Neural cell (in vitro differentiated cells): ENCODE data around the gene ASPDH.

ENCODE experiments used
- EP300 ChIP-seq: fragments of 450-650 bp; conservative IDR thresholded peaks from 2 replicates; pipeline ENCODE4 v1.6.1; 2014; ENCODE audit warnings: antibody characterized with exemption, mild to moderate bottlenecking, moderate library complexity; ENCODE audit not compliant: poor library complexity, severe bottlenecking
- EZH2 ChIP-seq: fragments of 200-600, 300-800 bp; shearing (Covaris generic), sonication (generic); IDR thresholded peaks from 2 replicates; pipeline ENCODE4 v1.6.1; 2014; ENCODE audit warnings: antibody characterized with exemption, low read length, borderline replicate concordance, mild to moderate bottlenecking; ENCODE audit not compliant: insufficient read depth, poor library complexity, severe bottlenecking
- POLR2AphosphoS5 ChIP-seq: IDR thresholded peaks from 2 replicates; pipeline ENCODE4 v1.6.1; 2012
- RAD21 ChIP-seq: fragments of 450-650 bp; conservative IDR thresholded peaks from 2 replicates; pipeline ENCODE4 v1.6.1; 2014; ENCODE audit warnings: antibody characterized with exemption, mild to moderate bottlenecking, moderate library complexity
- SMC3 ChIP-seq: fragments of 450-650 bp; conservative IDR thresholded peaks from 2 replicates; pipeline ENCODE4 v1.6.1; 2014; ENCODE audit warnings: antibody characterized with exemption, mild to moderate bottlenecking, moderate library complexity; ENCODE audit not compliant: poor library complexity
- TAF1 ChIP-seq: IDR thresholded peaks from 2 replicates; pipeline ENCODE4 v1.6.1; 2012; ENCODE audit warnings: low read depth
- TF ChIP-seq, protein P1 (sequence below): fragments of 450-650 bp; IDR thresholded peaks from 2 replicates; pipeline ENCODE4 v1.5.1; 2014; ENCODE audit warnings: antibody characterized with exemption, mild to moderate bottlenecking, moderate library complexity; ENCODE audit not compliant: poor library complexity, severe bottlenecking
- TF ChIP-seq, protein P2 (sequence below): IDR thresholded peaks from 2 replicates; pipeline ENCODE4 v1.6.1; 2012; ENCODE audit warnings: borderline replicate concordance

DNA sequence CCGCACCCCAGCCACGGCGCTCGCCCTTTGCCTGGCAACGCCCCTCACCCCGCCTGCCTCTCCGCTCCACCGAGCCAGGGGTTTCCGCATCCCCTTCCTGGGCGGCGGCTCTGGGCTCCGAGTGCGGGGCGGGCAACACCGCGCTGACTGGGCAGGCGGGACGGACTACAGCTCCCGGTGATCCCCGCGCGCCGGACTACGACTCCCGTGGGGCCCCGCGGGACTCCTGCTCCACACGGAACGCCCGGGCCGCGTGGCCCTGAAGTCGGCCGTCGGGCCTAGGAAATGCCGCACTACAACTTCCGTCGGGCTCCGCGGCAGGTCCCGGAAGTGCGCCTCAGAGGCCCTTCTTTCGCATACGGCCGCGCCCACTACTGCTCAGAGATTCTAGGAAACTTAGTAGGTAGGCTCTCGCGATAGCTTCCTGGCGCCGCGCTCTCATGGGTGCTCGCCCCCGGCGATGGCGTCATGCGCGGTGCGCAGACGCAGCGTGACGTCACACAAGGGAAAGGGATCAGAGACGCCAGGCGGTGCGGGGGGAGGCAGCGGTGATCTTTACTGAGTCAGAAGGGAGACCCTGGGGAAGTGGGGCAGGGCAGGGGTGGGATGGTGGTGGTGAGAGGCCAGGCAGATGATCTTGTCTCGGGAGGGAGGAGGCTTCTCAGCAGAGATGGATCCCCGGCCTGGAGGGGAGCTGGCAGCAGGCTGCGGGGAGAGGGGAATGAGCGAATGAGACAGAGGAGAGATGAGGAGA is 2.5 kb downstream of the ASPDH start, which contains the start of gene JOSD2:
- TF ChIP-seq, protein P1, sequence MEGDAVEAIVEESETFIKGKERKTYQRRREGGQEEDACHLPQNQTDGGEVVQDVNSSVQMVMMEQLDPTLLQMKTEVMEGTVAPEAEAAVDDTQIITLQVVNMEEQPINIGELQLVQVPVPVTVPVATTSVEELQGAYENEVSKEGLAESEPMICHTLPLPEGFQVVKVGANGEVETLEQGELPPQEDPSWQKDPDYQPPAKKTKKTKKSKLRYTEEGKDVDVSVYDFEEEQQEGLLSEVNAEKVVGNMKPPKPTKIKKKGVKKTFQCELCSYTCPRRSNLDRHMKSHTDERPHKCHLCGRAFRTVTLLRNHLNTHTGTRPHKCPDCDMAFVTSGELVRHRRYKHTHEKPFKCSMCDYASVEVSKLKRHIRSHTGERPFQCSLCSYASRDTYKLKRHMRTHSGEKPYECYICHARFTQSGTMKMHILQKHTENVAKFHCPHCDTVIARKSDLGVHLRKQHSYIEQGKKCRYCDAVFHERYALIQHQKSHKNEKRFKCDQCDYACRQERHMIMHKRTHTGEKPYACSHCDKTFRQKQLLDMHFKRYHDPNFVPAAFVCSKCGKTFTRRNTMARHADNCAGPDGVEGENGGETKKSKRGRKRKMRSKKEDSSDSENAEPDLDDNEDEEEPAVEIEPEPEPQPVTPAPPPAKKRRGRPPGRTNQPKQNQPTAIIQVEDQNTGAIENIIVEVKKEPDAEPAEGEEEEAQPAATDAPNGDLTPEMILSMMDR, result peak; percentile 27
- TF ChIP-seq EP300, result no peak
- TF ChIP-seq EZH2, result no peak
- TF ChIP-seq RAD21, result peak; percentile 49
- TF ChIP-seq, protein P2, sequence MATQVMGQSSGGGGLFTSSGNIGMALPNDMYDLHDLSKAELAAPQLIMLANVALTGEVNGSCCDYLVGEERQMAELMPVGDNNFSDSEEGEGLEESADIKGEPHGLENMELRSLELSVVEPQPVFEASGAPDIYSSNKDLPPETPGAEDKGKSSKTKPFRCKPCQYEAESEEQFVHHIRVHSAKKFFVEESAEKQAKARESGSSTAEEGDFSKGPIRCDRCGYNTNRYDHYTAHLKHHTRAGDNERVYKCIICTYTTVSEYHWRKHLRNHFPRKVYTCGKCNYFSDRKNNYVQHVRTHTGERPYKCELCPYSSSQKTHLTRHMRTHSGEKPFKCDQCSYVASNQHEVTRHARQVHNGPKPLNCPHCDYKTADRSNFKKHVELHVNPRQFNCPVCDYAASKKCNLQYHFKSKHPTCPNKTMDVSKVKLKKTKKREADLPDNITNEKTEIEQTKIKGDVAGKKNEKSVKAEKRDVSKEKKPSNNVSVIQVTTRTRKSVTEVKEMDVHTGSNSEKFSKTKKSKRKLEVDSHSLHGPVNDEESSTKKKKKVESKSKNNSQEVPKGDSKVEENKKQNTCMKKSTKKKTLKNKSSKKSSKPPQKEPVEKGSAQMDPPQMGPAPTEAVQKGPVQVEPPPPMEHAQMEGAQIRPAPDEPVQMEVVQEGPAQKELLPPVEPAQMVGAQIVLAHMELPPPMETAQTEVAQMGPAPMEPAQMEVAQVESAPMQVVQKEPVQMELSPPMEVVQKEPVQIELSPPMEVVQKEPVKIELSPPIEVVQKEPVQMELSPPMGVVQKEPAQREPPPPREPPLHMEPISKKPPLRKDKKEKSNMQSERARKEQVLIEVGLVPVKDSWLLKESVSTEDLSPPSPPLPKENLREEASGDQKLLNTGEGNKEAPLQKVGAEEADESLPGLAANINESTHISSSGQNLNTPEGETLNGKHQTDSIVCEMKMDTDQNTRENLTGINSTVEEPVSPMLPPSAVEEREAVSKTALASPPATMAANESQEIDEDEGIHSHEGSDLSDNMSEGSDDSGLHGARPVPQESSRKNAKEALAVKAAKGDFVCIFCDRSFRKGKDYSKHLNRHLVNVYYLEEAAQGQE, result peak; percentile 42
- peak; percentile 77 for TF ChIP-seq POLR2AphosphoS5
- TF ChIP-seq SMC3, result no peak
- TF ChIP-seq TAF1, result no peak
